Measurements from ENCODE around the gene RNF187. TPM values are rescaled to one million over a fixed set of nuclear protein-coding genes. Genes with fewer than 3 reads are reported as not detected.

Gene RNF187
- polyA plus RNA-seq (2013, experiment 1 of 2; ENCODE audit: insufficient read length) = 100 TPM
- 80.5 TPM for polyA plus RNA-seq (2013, experiment 2 of 2; ENCODE audit: insufficient read length)

- no peak for DNase-seq
Observed at GRCh38 chr1:228487336-228488124, at the start of gene RNF187. TSS of gene RNF187 (plus strand) at chr1:228487382.

GRCh38 chr1:228437424-228437962, 49.7 kb upstream of the RNF187 start:
- DNase-seq = no peak

DNA sequence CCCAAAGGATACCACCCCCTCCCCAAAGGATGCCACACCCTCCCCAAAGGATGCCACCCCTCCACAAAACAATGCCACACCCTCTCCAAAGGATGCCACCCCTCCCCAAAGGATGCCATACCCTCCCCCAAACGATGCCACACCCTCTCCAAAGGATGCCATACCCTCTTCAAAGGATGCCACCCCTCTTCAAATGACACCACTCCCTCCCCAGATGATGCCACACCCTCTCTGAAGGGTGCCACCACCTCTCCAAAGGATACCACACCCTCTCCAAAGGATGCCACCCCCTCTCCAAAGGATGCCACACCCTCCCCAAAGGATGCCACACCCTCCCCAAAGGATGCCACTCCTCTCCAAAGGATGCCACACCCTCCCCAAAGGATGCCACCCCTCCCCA, 48.9 kb upstream of the RNF187 start:
- DNase-seq = no peak

- DNase-seq = no peak
Observed at GRCh38 chr1:228440761-228441500, 46.3 kb upstream of the RNF187 start.

DNA sequence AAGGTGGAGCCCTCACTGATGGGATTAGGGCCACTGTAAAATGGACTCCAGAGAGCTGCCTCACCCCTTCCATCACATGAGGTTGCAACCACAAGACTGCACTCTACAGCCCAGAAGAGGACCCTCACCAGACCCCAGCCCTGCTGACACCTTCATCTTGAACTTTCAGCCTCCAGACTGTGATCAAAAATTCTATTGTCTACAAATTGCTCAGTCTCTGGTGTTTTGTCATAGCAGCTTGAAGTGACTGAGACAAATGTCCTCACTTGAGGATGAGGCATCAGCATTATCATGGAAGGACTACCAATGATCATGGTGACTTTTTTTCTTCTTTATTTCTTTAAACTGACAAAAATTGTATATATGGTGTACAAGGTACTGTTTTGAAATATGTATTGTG, 43.8 kb upstream of the RNF187 start:
- no peak for DNase-seq

DNA sequence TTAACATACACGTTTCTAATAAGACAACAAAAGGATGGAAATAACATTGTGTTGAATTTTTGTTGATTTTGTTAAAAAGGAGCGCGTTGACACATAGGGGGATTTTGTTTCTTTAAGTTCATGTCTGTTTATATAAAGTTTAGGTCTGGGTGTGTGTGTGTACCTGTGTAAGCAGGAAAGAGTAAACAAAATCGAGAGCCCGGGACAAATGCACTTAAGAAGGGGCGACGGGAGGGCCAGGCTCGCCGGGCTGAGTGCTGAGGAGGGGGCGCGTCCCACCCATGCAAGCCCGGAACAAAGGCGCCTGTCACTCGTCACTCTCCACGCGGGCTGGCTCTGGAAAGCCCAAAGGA, 41.7 kb upstream of the RNF187 start:
- DNase-seq = no peak

- peak; percentile 10 for DNase-seq
Observed at GRCh38 chr1:228445843-228446650, 41.1 kb upstream of the RNF187 start.

DNA sequence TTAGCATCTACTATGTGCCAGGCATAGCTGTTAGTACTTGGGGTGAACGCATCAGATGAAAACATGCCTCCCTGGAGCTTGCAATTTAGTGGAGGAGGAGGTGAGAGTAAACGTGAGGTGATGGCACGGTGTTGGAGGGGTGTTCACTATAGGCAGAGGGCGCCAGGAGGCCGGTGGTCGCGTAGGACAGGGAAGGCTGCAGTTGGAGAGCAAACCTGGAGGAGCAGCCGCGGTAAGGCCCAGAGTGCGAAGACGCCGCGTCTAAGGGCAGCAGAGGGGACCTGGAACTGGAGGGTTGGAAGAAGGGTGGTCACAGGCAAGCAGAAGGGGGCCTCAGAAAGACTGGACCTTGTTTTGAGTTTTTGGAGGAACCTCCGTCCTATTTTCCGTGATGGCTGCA, 40.3 kb upstream of the RNF187 start:
- no peak for DNase-seq

DNA sequence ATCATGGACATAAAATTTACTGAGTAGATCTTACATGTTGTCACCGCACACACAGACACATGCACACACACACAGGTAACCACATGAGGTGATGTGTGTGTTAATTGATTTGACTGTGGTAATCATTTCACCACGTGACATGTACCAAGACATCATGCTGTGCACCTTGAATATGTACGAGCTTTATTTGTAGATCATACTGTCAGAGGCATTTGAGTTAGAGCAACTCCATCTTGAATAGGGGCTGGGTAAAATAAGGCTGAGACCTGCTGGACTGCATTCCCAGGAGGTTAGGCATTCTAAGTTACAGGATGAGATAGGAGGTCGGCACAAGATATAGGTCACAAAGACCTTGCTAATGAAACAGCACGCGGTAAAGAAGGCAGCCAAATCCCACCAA, 38.8 kb upstream of the RNF187 start:
- no peak for DNase-seq

DNA sequence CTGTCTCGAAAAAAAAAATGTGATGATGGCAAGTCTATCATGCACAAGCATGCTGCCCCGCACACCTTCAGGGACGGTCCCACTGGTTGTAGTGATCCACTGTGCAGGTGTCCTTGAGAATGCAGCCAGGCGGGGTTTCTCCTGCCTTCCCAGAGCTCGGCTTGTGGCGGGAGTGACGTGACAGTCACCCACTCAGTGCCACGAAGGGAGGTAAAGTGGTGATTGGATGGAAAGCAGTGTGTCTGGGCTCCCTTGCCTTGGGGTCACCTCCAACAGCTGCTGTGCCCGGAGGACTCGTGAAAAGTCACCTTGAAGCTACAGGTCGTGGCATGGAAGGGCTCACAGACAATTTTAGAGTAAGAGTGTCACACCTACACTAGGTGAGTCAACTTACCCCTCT, 37.0 kb upstream of the RNF187 start:
- DNase-seq = no peak

DNA sequence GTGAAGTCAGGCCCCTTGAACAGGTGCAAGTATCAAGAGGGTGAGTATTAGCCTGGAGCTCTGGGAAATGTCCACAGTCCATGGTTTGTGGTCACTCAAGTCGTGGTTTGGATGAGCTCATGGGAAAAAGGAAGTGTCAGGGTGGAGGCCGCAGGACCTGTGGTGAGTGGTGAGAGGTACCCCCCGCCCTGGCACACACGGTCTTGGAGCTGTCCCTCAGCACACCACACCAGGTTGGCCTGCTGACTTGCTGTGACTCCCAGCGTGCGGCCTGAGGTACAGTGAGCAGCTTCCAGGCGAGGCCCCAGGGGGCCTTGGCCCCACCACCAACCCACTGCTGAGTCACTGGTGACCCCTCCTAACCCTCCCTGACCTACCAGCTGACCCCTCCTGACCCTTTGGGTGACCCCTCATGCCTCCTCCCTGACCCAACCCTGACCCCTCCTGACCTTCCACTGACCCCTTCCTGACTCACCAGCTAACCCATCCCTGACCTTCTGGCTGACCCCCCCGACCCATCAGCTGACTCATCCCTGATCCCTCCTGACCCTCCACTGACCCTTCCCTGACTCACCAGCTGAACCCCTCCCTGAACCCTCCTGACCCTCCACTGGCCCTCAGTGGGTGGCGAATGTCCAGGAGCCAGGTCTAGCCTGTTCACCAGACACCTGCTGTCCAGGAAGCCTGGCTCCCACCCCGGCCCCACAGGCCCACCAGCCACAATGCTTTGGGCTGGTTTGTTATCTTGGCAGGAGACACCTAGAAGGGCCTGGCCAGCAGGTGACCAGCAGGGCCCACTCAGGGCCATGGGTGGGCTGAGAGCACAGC, 34.8 kb upstream of the RNF187 start:
- DNase-seq = no peak

DNA sequence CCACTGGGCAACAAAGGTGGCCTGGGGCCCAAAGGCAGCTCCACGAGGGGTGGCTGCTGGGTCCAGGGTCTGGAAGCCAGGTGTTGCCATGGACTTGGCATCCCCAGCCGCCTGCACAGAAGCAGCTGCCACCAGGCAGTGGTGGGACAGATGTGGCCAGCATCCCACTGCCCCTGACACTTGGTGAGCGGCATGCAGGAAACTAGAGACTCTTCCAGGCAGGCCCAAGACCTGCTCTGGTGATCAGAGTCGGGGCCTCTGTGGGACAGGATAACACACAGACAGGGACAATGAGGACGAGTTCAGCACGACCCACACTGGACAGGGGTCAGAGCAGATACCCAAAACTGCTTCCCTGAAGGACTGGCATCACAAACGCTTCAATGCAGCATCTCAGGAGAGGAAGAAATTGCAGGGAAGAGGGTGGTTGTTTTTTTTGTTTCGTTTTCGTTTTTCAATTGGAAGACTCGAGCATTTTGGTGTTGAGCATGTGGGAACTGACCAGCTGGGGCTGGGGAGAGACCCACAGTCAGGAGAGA, 34.1 kb upstream of the RNF187 start:
- no peak for DNase-seq

DNA sequence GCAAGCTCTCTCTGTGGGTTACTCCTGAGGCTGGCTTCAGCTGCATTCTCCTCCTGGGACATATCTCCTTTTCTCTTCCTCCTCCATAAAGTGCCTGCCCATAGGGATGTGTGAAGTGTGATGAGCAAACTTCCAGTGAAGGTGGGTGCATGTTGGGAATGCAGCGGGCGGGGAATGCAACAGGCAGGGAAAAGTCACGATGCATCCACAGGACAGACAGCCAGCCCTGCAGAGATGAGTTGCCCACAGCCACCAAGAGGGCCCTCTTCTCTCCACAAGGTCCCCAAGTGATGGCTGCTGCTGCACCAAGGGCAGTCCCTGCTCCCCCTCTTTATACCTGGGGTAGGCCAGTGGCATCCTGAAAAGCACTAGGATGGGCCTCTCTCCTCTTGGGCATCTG, 33.6 kb upstream of the RNF187 start:
- DNase-seq = no peak

GRCh38 chr1:228454238-228454637, 32.9 kb upstream of the RNF187 start:
- no peak for DNase-seq

- DNase-seq = no peak
Observed at GRCh38 chr1:228455715-228456114, 31.5 kb upstream of the RNF187 start.

DNA sequence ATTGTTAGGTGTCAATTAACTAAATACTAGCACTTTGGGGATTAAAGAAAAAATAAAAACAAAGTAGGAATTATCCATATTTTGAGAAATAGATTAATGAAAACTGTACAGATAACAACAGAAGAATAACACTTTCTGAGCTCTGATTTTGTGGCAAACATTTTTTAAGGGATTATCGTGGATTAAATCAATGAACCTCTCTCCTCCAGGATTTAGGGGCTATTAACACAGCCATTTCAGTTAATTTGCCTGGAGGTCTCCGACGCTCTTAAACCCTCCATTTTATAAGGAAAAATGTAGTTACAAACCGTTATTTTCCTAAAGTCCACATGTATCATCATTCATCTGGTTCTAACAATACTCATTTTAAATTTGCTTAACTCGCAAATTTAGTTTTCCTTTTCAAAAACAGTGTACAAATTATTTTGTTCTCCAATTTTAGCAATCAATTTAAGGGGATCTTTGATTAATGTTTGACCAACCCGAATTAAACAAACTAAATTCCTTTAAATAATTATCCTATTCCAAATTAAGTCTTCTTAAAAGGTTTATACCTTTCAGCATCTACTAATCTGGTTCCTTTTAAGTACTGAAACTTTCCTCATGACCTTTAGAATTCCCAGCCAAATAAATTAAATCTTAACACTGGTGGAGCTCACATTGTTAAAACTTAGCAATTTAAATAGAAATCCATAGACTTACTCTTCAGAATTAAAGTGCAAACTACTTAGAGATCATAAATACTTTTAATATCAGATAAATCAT, 30.7 kb upstream of the RNF187 start:
- no peak for DNase-seq

DNA sequence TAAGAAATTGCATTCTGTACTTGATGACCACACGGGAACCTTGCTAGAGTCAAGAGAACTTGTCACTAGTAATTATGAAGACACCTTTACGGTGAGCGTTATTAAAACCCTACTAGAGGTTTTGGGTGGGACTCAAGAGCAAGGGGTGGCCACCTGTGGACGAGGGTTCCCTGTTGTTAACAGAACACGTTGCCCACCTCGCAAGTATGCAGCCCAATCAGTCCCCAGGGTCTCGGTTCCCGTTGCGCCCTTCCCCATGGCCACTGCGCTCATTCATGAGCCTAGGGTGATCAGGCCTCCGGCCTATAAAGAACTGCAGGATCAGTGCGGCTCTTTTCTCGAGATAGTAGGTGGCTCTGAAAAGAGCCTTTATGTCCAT, 30.2 kb upstream of the RNF187 start:
- DNase-seq = no peak

- peak; percentile 98 for DNase-seq
Observed at GRCh38 chr1:228457396-228458176, 29.6 kb upstream of the RNF187 start.

GRCh38 chr1:228459091-228459993, 27.8 kb upstream of the RNF187 start:
- peak; percentile 78 for DNase-seq
